ENCODE data around the gene RNF167.

Gene RNF167

DNA sequence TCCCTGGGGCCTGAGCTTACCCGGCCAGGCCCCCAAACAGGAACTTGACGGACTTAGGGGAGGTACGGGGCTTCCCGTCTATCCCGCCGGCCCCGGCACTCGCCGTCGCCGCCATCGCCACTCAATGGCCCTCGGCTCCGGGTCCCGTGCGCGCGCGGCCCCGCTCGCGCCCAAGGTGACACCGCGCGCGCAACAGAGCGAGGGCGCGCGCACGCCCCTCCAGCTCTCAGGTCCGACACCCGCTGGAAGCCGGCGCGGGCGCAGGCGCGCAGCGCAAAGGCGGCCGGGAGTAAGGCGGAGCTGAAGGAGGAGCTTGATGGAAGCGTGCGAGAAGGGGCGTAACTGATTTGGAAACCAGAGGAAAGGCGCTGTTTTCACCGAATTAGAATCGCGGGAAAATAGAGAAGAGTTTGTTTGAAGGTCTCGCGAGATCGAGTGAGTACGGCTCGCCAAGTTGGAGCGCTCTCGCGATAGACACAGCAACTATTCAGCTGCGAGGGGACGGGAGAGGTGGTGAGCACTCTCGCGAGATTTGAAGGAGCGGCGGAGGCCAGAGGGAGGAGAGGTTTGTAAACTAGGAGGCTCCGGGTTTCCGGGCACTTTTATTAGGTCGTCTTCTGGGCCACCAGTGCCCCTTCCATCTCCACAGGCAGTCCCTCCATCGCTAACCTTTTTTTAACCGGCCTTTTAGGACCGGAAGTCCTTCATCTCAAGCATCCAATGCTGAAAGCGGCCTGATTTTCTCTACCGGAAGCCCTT, at the start of gene RNF167, which contains the start of gene SLC25A11:
Gene RNF167, plus strand, starts transcription at position 473 of the 759 bp plus-strand sequence. CDS start 642 bp downstream, outside the sequence.
Gene SLC25A11, minus strand, starts transcription at position 251 of the 759 bp plus-strand sequence. Its CDS starts 136 bp downstream, at position 115.
- DNase-seq: peak; percentile 98 to 99

DNA sequence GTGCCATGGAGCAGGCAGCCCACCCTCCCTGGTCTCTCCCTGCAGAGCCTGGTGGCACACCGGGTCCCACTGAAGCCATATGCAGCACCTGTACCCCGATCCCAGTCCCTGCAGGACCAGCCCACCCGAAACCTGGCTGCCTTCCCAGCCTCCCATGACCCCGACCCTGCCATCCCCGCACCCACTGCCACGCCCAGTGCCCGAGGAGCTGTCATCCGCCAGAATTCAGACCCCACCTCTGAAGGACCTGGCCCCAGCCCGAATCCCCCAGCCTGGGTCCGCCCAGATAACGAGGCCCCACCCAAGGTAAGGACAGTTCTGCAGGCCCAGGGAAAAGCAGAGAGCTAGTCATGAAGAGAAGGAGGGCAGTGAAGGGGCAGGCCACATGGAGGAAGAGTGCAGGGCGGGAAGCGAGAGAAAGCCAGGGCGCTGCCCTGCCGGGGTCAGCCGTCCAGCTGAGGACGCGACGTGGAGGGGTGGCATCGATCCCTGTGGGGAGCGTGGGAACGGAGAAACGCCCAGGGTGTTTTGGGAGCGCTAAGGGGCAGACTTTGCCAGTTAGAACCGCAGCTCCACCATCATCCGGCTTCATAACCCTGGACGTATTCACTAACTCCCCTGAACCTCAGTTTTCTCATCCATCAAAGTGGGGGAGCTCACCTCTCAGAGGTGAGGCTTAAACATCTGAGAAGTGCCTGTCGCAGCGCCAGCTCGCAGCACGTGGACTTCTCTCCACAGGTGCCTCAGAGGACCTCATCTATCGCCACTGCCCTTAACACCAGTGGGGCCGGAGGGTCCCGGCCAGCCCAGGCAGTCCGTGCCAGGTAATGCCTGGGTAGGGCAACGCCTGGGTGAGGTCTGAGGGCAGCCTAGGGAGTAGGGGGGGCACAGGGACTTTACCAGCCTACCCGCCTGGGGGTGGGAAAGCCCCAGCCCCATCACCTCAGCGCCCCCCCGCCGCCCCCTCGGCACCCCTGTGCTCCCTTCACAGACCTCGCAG, 48.4 kb upstream of the RNF167 start:
- no peak for DNase-seq

- DNase-seq: no peak
These were observed 47.4 kb upstream of the RNF167 start for GRCh38 chr17:4892499-4893221.

GRCh38 chr17:4893272-4893671, 46.8 kb upstream of the RNF167 start:
- DNase-seq: no peak

DNA sequence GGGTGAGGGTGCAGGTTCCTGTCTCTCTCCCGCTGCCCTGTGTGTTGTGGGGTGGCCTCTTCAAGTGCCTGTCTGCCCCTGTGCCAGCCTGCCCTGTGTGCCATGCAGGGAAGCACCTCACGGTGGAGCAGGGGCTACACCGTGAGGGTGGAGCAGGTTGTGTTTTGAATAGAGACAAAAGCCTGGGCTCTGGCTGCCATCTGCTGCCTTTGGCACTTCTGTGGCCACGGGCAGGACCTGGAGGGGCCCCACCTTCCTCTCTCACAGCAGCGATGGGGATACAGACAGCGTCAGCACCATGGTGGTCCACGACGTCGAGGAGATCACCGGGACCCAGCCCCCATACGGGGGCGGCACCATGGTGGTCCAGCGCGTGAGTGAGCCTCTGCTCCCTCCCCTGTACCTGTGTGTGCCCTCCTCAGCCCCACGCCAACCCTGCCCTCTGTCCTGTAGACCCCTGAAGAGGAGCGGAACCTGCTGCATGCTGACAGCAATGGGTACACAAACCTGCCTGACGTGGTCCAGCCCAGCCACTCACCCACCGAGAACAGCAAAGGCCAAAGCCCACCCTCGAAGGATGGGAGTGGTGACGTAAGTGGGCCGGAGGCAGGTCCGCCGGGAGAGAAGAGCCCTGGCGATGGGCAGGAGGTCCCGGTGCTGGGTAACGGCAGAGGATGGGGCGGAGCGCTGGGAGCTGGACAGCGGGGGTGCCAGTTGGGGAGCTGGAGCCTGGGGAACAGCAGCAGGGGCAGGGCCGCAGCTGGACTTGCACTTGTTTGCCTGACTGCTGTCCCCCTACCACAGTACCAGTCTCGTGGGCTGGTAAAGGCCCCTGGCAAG, 46.1 kb upstream of the RNF167 start:
- no peak for DNase-seq

- DNase-seq: no peak
These were observed 44.9 kb upstream of the RNF167 start for GRCh38 chr17:4895121-4895520.

DNA sequence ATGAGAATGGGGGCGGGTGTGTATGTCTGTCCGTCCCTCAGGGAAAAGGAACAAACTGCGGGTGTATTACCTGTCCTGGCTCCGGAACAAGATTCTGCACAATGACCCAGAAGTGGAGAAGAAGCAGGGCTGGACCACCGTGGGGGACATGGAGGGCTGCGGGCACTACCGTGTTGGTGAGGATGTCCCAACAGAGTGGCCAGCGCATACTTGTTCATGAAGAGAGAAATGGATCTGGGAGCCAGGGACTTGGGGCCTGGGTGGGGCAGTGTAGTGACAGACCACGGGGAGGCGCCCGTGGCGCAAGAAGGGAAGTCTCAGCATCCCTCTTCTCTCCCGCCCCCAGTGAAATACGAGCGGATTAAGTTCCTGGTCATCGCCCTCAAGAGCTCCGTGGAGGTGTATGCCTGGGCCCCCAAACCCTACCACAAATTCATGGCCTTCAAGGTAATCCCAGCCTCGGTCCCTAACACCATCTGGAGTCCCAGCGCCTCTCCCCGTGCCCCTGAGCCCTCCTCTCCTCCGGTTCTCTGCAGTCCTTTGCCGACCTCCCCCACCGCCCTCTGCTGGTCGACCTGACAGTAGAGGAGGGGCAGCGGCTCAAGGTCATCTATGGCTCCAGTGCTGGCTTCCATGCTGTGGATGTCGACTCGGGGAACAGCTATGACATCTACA, 44.3 kb upstream of the RNF167 start:
- DNase-seq: no peak

- DNase-seq: no peak
These were observed 43.5 kb upstream of the RNF167 start for GRCh38 chr17:4896332-4897197.

- no peak for DNase-seq
These were observed 42.8 kb upstream of the RNF167 start for GRCh38 chr17:4897198-4897687.

DNA sequence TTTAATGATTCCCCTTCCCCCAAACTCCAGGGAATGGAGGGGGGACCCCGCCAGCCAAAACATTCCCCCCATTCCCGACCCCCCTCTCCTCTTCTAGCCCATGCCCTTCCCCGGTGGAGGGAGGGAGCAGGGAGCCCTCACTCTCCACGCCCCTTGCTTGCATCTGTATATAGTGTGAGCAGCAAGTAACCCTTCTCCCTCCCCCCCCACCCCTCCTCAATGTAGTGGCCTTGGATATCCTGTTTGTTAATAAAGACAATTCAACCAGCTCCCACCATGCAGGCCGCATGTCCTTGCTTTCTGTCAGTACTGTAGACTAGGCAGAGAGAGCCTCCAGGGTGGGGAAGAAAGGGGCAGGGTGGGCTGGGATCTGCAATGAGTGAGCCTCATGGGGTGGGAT, 42.3 kb upstream of the RNF167 start:
- no peak for DNase-seq

- no peak for DNase-seq
These were observed 41.7 kb upstream of the RNF167 start for GRCh38 chr17:4898351-4898750.

- DNase-seq: peak in 1 of 2 donors; percentile 33
These were observed 41.1 kb upstream of the RNF167 start for GRCh38 chr17:4898927-4899326.

DNA sequence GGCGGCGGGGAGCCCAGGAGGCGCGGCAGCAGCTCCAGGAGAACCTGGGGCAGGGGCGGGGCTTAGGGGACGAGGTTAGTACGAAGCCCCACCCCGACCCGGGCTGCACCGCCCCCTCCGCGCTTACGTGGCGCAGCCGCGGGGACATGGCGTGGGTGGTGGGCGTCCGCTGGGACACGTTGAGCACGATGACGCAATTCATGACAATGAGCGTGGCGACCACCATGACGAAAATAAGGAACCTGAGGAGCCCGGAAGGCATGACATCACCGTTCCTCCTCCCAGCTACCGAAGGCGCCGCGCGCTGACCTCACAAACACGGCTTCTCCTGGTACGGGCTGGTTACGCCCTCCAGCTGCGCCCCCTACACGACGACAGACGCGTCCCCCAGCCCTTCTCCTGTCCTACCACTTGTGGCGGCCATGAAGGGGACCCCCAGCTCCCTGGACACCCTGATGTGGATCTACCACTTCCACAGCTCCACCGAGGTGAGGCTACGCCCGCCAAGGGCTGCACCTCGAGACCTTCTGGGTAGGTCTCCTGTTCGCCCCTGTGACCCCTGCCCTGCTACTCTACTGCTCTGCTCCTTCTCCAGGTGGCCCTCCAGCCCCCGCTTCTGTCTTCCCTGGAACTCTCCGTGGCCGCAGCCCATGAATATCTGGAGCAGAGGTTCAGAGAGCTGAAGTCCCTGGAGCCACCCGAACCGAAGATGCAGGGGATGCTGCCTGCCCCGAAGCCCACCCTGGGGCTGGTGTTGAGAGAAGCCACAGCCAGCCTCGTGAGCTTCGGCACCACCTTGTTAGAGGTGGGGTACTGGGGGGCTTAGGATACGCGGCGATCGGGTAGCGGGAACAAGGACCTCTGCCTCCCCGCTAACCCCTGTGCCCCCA, 40.5 kb upstream of the RNF167 start, which contains the start of gene C17orf107:
Gene C17orf107, plus strand, starts transcription at position 196 of the 890 bp plus-strand sequence. Its CDS starts 227 bp downstream, at position 423.
- DNase-seq: peak; percentile 94 to 97

DNA sequence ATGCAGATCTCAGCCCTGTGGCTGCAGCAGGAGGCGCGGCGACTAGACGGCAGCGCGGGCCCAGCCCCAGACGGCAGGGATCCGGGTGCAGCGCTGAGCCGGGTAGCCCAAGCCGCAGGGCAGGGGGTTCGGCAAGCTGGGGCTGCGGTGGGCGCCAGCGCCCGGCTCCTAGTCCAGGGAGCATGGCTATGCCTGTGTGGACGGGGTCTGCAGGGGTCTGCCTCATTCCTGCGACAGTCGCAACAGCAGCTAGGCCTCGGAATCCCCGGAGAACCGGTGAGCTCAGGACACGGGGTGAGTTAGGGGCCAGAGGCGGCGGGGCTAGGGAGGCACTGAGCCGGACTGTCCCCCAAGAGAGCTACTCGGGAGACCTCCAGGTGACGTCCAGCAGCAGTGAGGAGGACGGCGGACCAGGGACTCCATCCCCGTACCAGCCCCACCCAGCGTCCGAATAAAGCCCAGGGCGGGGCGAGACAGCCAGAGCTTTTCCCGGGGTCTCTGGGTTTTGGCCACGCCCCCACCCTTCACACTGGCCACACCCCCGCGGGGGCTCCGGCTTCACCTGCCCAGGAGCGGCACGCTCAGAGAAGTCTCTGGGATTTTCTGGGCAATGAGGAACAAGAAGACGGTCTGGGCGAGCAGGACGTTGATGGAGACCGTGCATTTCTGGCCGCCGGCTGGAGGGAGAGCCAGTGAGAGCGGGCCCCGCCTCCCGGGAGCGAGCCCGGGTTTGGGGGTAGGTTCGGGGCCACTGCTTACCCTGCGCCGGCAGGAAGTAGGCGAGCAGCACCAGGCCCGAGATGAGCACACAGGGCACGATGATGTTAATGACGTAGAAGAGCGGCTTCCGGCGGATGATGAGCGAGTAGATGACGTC, 39.6 kb upstream of the RNF167 start:
- peak; percentile 82 to 90 for DNase-seq

GRCh38 chr17:4901108-4901647, 38.9 kb upstream of the RNF167 start:
- DNase-seq: no peak

GRCh38 chr17:4901648-4902344, 38.3 kb upstream of the RNF167 start:
- DNase-seq: peak; percentile 50 to 74

GRCh38 chr17:4902540-4902939, 37.5 kb upstream of the RNF167 start:
- DNase-seq: no peak

Data from CD4-positive, alpha-beta T cell treated with Interleukin-1 beta for 1 hour (primary cell).